Coronary artery (tissue), 2 donors: ENCODE results near the gene CHST15.

Experiments used
- DNase-seq: peaks from one replicate; pipeline ENCODE4 v3.0.0-alpha.2; 2017; ENCODE audit warnings: low spot score
- H3K27ac ChIP-seq, 2 donors: fragments of 200-600 bp; sonication (generic); one replicate each; pipeline ENCODE4 v1.5.1; 2016 to 2019
- H3K4me3 ChIP-seq: fragments of 200-600 bp; sonication (generic); 2 replicates; pipeline ENCODE4 v1.5.1; 2016; ENCODE audit warnings: mild to moderate bottlenecking, moderate library complexity
- CTCF ChIP-seq: fragments of 200-600 bp; sonication (generic); IDR thresholded peaks from one replicate; pipeline ENCODE4 v1.5.1; 2019; ENCODE audit warnings: antibody characterized with exemption

CHST15 gene

GRCh38 chr10:124132876-124133275, 39.5 kb upstream of the CHST15 start:
- no peak for TF ChIP-seq CTCF
- no peak overlapping the region for H3K27ac ChIP-seq
- no peak for DNase-seq
- no peak overlapping the region for H3K4me3 ChIP-seq

- no peak for DNase-seq
- TF ChIP-seq CTCF = no peak
- no peak overlapping the region for H3K4me3 ChIP-seq
- no peak overlapping the region for H3K27ac ChIP-seq
Measured at GRCh38 chr10:124132306-124132705, 38.9 kb upstream of the CHST15 start.

- TF ChIP-seq CTCF = no peak
Measured at GRCh38 chr10:124131172-124131571, 37.8 kb upstream of the CHST15 start.

GRCh38 chr10:124130198-124130900, 37.0 kb upstream of the CHST15 start:
- no peak overlapping the region for H3K4me3 ChIP-seq
- DNase-seq = no peak
- no peak overlapping the region for H3K27ac ChIP-seq
- TF ChIP-seq CTCF = no peak

More at GRCh38 chr10:124131172-124131571, 37.8 kb upstream of the CHST15 start:
- DNase-seq = no peak
- Histone ChIP-seq H3K4me3 (no peak overlapping the region), H3K27ac (no peak overlapping the region)

- Histone ChIP-seq H3K4me3 (no peak overlapping the region), H3K27ac (no peak overlapping the region)
- no peak for TF ChIP-seq CTCF
- no peak for DNase-seq
Measured at GRCh38 chr10:124129471-124129870, 36.1 kb upstream of the CHST15 start.

- no peak for TF ChIP-seq CTCF
- Histone ChIP-seq H3K4me3 (no peak overlapping the region), H3K27ac (no peak overlapping the region)
- DNase-seq = no peak
Measured at GRCh38 chr10:124128811-124129145, 35.4 kb upstream of the CHST15 start.

GRCh38 chr10:124127965-124128810, 34.8 kb upstream of the CHST15 start:
- no peak overlapping the region for H3K4me3 ChIP-seq
- no peak overlapping the region for H3K27ac ChIP-seq
- TF ChIP-seq CTCF = no peak
- DNase-seq = no peak
